BJ (cell line): ENCODE measurements around the gene LHPP. TPM values are rescaled to one million over a fixed set of nuclear protein-coding genes. Genes with fewer than 3 reads are reported as not detected.
A peak's percentile ranks its signal among the peaks of the same experiment; 100 is the strongest.

ENCODE experiments used
- CTCF ChIA-PET: fragments of 350-600 bp; formaldehyde crosslinking; extraction: SDS; loops from one replicate; lab custom pipeline; 2021; ENCODE audit warnings: antibody characterized with exemption, inconsistent platforms; lab: Yijun Ruan, JAX
- POLR2A ChIA-PET: fragments of 300-600 bp; sonication (Branson Sonifier 250); formaldehyde crosslinking; extraction: SDS; loops from one replicate; lab custom pipeline; 2021; ENCODE audit warnings: antibody characterized with exemption; lab: Charles Lee
- DNase-seq: peaks from one replicate; pipeline ENCODE4 v3.0.0-alpha.2; 2011; ENCODE audit warnings: low read depth
- H3K27me3 ChIP-seq: 2 replicates; pipeline ENCODE4 v1.6.0; 2011; ENCODE audit warnings: low read length; ENCODE audit not compliant: control insufficient read depth, insufficient read depth
- H3K36me3 ChIP-seq: 2 replicates; pipeline ENCODE4 v1.5.1; 2011; ENCODE audit warnings: low read length; ENCODE audit not compliant: control insufficient read depth, insufficient read depth
- H3K4me3 ChIP-seq: 2 replicates; pipeline ENCODE4 v1.5.1; 2011; ENCODE audit warnings: low read depth, mild to moderate bottlenecking, control low read depth, low read length
- polyA plus RNA-seq: library from polyadenylated mRNA; depleted of rRNA; stranded (reverse); fragments of >200 nt; gene quantifications from 2 replicates; pipeline ENCODE4 v1.2.3, GENCODE V29; 2011
- TF ChIP-seq, protein P1 (sequence below): IDR thresholded peaks from 2 replicates; pipeline ENCODE4 v1.5.1; 2011; ENCODE audit warnings: low read depth, mild to moderate bottlenecking, control low read depth, inconsistent platforms, low read length, moderate library complexity; ENCODE audit not compliant: insufficient read depth

LHPP gene
- polyA plus RNA-seq, 1 experiment, result 23.8 TPM

DNA sequence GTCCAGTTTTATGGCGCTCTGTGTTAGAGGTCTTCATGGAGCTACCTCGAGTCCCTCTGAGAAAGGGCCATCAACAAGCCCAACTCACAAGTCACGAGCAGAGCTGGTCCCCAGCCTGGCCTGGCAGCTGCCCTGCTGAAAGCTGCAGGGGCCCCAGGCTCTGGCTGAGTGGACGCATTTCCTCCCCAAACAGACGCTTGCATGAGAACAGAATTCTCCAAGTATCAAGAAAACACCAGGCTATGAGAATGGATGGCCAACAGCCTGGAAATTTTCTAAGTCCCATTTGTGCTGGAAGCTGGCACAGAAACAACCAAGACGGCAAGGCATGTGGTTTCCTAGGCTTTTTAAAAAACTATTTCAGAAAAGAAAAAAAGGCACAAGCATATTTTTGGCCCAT, 167.8 kb downstream of the LHPP start:
- TF ChIP-seq, protein P1, sequence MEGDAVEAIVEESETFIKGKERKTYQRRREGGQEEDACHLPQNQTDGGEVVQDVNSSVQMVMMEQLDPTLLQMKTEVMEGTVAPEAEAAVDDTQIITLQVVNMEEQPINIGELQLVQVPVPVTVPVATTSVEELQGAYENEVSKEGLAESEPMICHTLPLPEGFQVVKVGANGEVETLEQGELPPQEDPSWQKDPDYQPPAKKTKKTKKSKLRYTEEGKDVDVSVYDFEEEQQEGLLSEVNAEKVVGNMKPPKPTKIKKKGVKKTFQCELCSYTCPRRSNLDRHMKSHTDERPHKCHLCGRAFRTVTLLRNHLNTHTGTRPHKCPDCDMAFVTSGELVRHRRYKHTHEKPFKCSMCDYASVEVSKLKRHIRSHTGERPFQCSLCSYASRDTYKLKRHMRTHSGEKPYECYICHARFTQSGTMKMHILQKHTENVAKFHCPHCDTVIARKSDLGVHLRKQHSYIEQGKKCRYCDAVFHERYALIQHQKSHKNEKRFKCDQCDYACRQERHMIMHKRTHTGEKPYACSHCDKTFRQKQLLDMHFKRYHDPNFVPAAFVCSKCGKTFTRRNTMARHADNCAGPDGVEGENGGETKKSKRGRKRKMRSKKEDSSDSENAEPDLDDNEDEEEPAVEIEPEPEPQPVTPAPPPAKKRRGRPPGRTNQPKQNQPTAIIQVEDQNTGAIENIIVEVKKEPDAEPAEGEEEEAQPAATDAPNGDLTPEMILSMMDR, result no peak
- no peak overlapping the region for H3K4me3 ChIP-seq
- no peak for DNase-seq
- POLR2A ChIA-PET, result no interaction called here
- CTCF ChIA-PET, result interaction anchor here (1.2 kb wide), 1 partner anchor 18 kb away, joined by 4 read pairs; no protein-coding TSS in a partner anchor
- H3K27me3 ChIP-seq, result no peaks in the 10 kb centered on the region
- H3K36me3 ChIP-seq, result no peaks in the 10 kb centered on the region

DNA sequence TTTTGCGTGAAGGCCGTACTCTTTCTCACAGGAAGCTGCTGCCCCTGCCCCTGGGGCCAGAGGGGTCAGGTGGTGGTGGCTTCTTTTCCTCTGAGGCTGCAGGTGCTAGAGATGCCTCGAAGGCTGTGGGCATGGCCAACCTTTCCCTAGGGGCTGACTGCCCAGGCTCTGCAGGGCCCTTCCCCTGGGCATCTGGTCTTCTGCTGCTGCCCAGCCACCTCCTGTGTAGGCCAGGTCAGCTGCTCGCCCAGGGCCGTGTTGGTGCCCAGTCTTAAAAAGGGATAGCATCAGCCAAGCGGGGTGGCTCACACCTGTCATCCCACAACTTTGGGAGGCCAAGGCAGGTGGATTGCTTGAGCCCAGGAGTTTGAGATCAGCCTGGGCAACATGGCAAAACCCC, 168.2 kb downstream of the LHPP start:
- TF ChIP-seq, protein P1, result no peak
- ChIA-PET POLR2A (no interaction called here), CTCF (interaction anchor here (1.2 kb wide), 1 partner anchor 17 kb away, joined by 4 read pairs; no protein-coding TSS in a partner anchor)
- Histone ChIP-seq H3K27me3 (no peaks in the 10 kb centered on the region), H3K36me3 (no peaks in the 10 kb centered on the region), H3K4me3 (no peak overlapping the region)
- no peak for DNase-seq

DNA sequence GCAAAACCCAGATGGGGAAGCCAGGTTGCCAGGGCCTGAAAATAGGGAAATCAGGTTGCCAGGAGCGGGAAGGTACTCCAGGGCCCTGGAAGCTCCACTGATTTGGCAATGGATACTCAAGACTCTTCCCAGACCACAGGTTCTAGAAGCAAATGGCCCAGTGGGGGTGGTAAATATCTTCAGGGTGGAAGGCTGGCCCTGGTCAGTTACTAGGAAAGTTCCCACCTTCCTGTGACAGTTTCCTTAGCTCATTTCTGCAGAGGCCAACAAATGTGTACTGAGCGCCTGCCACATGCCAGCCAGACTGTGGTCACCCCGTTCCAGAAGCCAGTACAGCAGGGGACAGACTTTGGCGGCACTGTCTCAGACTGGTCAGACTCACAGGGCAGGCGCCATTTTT, 168.9 kb downstream of the LHPP start:
- ChIA-PET POLR2A (no interaction called here), CTCF (interaction anchor here (1.2 kb wide), 1 partner anchor 17 kb away, joined by 4 read pairs; no protein-coding TSS in a partner anchor)
- no peaks in the 10 kb centered on the region for H3K27me3 ChIP-seq
- no peaks in the 10 kb centered on the region for H3K36me3 ChIP-seq
- DNase-seq, result no peak
- H3K4me3 ChIP-seq, result no peak overlapping the region
- TF ChIP-seq, protein P1, result no peak

DNA sequence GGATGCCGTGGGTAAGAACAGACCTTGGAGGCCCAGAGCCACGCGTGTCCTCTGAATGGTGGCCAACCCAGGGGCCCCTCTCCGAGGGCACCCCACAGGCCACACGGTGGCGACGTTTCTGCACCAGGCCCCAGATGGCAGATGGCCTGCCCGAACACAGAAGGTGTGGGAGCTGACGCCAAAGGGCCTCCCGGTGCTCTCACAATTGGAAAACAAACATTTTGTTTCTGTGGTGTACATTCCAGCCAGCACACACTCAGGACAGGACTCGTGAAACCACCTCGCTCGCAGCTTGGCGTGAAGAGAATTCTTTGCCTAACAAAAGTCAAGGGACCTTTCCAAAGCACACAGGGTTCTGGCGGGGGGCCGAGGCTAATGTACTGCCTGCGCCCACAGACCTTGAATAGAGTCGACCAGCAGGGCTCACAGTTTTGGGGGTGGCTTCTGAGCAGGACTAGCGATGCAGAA, 170.5 kb downstream of the LHPP start:
- ChIA-PET POLR2A (no interaction called here), CTCF (interaction anchor here (1.5 kb wide), 1 partner anchor 109 kb away, joined by 3 read pairs; no protein-coding TSS in a partner anchor)
- Histone ChIP-seq H3K4me3 (no peak overlapping the region), H3K27me3 (no peaks in the 10 kb centered on the region), H3K36me3 (no peaks in the 10 kb centered on the region)
- DNase-seq, result no peak
- TF ChIP-seq, protein P1, result peak; percentile 38; the same call in 1 of the 2 replicates

DNA sequence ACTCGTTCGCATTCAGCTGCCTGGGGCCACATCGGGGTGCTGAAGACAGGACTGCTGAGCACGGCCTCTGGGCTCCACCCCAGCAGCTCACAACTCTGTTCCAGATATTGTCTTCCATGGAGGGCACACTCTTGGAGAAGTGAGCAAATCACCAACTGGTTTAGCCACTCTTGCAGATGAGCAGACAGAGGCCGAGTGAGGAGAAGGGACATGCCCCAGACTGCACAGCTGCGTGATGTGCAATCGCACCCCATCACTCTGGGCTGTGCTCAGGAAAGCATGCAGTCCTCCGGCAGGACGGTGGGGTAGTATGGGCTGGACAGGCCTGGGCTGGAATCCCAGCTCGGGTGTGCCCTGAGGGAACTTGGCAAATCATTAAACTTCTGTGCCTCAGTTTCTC, 170.9 kb downstream of the LHPP start:
- no peak for DNase-seq
- ChIA-PET CTCF (interaction anchor here (1.5 kb wide), 1 partner anchor 108 kb away, joined by 3 read pairs; no protein-coding TSS in a partner anchor), POLR2A (no interaction called here)
- Histone ChIP-seq H3K4me3 (no peak overlapping the region), H3K36me3 (no peaks in the 10 kb centered on the region), H3K27me3 (no peaks in the 10 kb centered on the region)
- TF ChIP-seq, protein P1, result no peak
